Thyroid gland (tissue), 4 donors: ENCODE measurements around the gene DGKB.

Experiments used
- CTCF ChIP-seq, 6 experiments: fragments of 200-600 bp in 3 of 6; fragments of 450-650 bp in 3 of 6; sonication (generic) in 3 of 6; IDR thresholded peaks; one replicate each; pipeline ENCODE4 v1.5.1; 2016 to 2019; ENCODE audit warnings: antibody characterized with exemption in 6 of 6, mild to moderate bottlenecking in 2 of 6, inconsistent platforms in 1 of 6, moderate library complexity in 1 of 6
- POLR2A ChIP-seq, 2 donors: fragments of 450-650 bp; IDR thresholded peaks; one replicate each; pipeline ENCODE4 v1.6.1; 2017; ENCODE audit warnings: antibody characterized with exemption in 2 of 2, mild to moderate bottlenecking in 2 of 2, moderate library complexity in 1 of 2

GRCh38 chr7:14604606-14605005 is 297.9 kb downstream of the DGKB start:
- no peak for TF ChIP-seq CTCF (IDR thresholded peaks at IDR 0.05)
- no peak for TF ChIP-seq POLR2A (IDR thresholded peaks at IDR 0.05)
